ENCODE data around the gene LDHAL6B.

DNA sequence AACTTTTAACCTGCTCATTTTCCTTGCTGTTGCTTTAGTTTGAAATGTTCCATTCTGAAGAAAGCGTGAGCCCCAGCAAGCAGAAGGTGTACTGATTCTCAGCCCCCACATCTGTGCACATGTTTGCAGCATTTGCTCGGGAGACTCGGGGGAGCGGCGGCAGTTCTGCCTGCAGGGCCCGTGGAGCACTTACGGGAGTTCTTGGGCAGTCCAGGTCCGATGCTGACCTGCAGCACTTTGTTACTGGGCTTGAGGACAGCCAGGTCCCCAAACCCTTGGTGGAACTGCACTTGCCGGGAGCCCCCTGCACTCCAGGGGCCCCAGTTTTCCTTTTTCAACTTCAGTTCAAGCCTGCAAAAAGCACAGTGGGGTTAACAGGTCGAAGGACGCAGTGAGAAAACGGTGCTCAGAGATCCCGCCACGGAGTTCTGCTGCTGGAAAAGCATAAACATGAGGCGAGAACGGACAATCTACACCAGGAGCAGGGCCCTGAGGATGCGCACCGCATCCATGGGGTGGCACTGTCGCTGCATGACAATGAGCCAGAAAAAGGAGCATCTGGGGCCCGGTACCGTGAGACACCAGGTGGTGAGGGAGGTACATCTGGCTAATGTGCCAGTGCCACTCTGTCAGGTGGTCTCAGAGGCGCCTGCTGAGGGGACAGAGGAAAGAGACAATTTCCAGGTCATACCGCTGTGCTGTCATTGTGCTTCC lies 45.6 kb upstream of the LDHAL6B start:
- TF ChIP-seq POLR2A (IDR thresholded peaks at IDR 0.05; ENCODE audit: low read depth, low read length): no peak
- TF ChIP-seq PAX5 (IDR thresholded peaks at IDR 0.05; ENCODE audit: insufficient read depth, low read length, severe bottlenecking): no peak
